Measurements from ENCODE around the gene TBL3.

DNA sequence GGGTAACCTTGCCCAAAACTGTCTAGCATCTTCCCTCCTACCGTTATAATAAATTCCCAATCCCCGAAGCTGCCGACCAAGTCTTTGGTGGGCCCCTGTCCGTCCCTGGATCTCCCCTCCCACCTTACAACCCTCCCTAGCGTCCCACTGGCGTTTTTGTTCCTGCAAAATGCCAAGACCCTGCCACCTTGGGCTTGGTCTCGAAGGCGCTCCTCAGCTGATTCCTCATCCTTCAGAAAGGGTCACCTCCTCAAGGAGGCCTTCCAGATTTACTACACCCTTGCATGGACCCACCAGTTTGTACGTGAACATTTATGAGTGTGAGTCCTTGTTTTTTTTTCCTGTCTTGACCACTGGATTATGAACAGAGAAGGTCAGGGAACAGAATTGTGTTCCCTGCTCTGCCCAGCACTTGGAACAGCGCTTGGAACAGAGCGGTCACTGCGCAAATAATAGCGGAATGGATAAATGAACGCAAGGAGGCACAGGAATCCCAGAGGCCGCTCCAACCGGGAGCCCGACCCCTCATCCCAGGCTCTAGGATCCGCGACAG lies 11.2 kb downstream of the TBL3 start:
- TF ChIP-seq POLR2AphosphoS5 (IDR thresholded peaks at IDR 0.05; ENCODE audit: low read depth, low read length): no peak
- TF ChIP-seq POLR2A (IDR thresholded peaks at IDR 0.05; ENCODE audit: low read depth, low read length): no peak
- TF ChIP-seq TAF1 (IDR thresholded peaks at IDR 0.05; ENCODE audit: borderline replicate concordance, low read depth, low read length): no peak
